Keratinocyte (primary cell): ENCODE measurements around the gene SLC4A1AP.
"Not testable (repeated sequence)": the region's sequence is repeated elsewhere in the genome, so short reads cannot be mapped to it uniquely, and the experiment has no call there.

Experiments used
- CTCF ChIP-seq, 3 experiments: IDR thresholded peaks in 1 of 3; conservative IDR thresholded peaks in 1 of 3; optimal IDR thresholded peaks in 1 of 3; 2 replicates in 2 of 3; 3 replicates in 1 of 3; pipeline versions ENCODE3 to v1.5.1; 2011; ENCODE audit warnings: low read length in 3 of 3, mild to moderate bottlenecking in 3 of 3, moderate library complexity in 2 of 3, control low read depth in 1 of 3, inconsistent platforms in 1 of 3; ENCODE audit not compliant: insufficient read depth in 2 of 3; ENCODE audit errors: extremely low read depth in 1 of 3
- EZH2 ChIP-seq: IDR thresholded peaks from one replicate; pipeline ENCODE4 v1.6.1; 2012; ENCODE audit warnings: inconsistent platforms, mild to moderate bottlenecking, low read length, moderate library complexity

- not testable (repeated sequence) for TF ChIP-seq EZH2; CTCF (optimal IDR thresholded peaks at IDR 0.05 in 1 of 3, IDR thresholded peaks at IDR 0.05 in 1 of 3, conservative IDR thresholded peaks at IDR 0.05 in 1 of 3; ENCODE audit: extremely low read depth in 1 of 3, insufficient read depth in 2 of 3, low read length in 3 of 3)
These were observed 21.3 kb downstream of the SLC4A1AP start for GRCh38 chr2:27685006-27685405.
